ENCODE measurements around the gene RACGAP1.

- TF ChIP-seq, protein P1, sequence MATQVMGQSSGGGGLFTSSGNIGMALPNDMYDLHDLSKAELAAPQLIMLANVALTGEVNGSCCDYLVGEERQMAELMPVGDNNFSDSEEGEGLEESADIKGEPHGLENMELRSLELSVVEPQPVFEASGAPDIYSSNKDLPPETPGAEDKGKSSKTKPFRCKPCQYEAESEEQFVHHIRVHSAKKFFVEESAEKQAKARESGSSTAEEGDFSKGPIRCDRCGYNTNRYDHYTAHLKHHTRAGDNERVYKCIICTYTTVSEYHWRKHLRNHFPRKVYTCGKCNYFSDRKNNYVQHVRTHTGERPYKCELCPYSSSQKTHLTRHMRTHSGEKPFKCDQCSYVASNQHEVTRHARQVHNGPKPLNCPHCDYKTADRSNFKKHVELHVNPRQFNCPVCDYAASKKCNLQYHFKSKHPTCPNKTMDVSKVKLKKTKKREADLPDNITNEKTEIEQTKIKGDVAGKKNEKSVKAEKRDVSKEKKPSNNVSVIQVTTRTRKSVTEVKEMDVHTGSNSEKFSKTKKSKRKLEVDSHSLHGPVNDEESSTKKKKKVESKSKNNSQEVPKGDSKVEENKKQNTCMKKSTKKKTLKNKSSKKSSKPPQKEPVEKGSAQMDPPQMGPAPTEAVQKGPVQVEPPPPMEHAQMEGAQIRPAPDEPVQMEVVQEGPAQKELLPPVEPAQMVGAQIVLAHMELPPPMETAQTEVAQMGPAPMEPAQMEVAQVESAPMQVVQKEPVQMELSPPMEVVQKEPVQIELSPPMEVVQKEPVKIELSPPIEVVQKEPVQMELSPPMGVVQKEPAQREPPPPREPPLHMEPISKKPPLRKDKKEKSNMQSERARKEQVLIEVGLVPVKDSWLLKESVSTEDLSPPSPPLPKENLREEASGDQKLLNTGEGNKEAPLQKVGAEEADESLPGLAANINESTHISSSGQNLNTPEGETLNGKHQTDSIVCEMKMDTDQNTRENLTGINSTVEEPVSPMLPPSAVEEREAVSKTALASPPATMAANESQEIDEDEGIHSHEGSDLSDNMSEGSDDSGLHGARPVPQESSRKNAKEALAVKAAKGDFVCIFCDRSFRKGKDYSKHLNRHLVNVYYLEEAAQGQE (IDR thresholded peaks at IDR 0.05; ENCODE audit: unreplicated experiment) = no peak
- TF ChIP-seq POLR2AphosphoS5 (IDR thresholded peaks at IDR 0.05; ENCODE audit: low read depth) (no peak), CTCF (conservative IDR thresholded peaks at IDR 0.05; ENCODE audit: low read depth in 2 of 2) (no peak), EZH2 (IDR thresholded peaks at IDR 0.05; ENCODE audit: low read depth, unreplicated experiment) (no peak), CREB1 (CRISPR knock-in tag; IDR thresholded peaks at IDR 0.05; ENCODE audit: low read depth) (no peak), ZNF114 (CRISPR knock-in tag; IDR thresholded peaks at IDR 0.05) (no peak), ZNF331 (CRISPR knock-in tag; IDR thresholded peaks at IDR 0.05; ENCODE audit: low read depth) (no peak), EZH2phosphoT487 (IDR thresholded peaks at IDR 0.05; ENCODE audit: unreplicated experiment) (no peak)
Observed at GRCh38 chr12:49983892-49984291, 41.4 kb downstream of the RACGAP1 start.

Data from GM23338 (cell line).